Gastroesophageal sphincter (tissue), 3 donors: ENCODE data around the gene TTC7B.

ENCODE experiments used
- CTCF ChIP-seq, 4 experiments: fragments of 200-600 bp in 2 of 4; fragments of 450-650 bp in 2 of 4; sonication (generic) in 1 of 4; IDR thresholded peaks; one replicate each; pipeline ENCODE4 v1.5.1; 2017 to 2019; ENCODE audit warnings: antibody characterized with exemption in 4 of 4, mild to moderate bottlenecking in 2 of 4, moderate library complexity in 2 of 4
- EP300 ChIP-seq: sonication (generic); formaldehyde crosslinking; IDR thresholded peaks from one replicate; pipeline ENCODE4 v1.6.1; 2017; ENCODE audit warnings: antibody characterized with exemption, mild to moderate bottlenecking
- POLR2A ChIP-seq, 2 donors: fragments of 450-650 bp; IDR thresholded peaks; one replicate each; pipeline ENCODE4 v1.6.1; 2017; ENCODE audit warnings: antibody characterized with exemption in 2 of 2, mild to moderate bottlenecking in 2 of 2, moderate library complexity in 1 of 2

GRCh38 chr14:90567191-90567590 is 249.0 kb downstream of the TTC7B start:
- TF ChIP-seq CTCF (IDR thresholded peaks at IDR 0.05) (no peak), POLR2A (IDR thresholded peaks at IDR 0.05) (no peak), EP300 (no peak)
